ENCODE data around the gene MYO18A.

- TF ChIP-seq EZH2 (IDR thresholded peaks at IDR 0.05; ENCODE audit: insufficient read depth, poor library complexity, severe bottlenecking) = no peak
- no peak for TF ChIP-seq EZH2phosphoT487 (IDR thresholded peaks at IDR 0.05; ENCODE audit: insufficient read depth, low read depth)
Observed at GRCh38 chr17:29084541-29085146, 95.6 kb downstream of the MYO18A start.
